OCI-LY7 (cell line): Measurements from ENCODE around the gene STMN3.

Experiments
- EZH2phosphoT487 ChIP-seq: fragments of 200-600 bp; sonication (generic); IDR thresholded peaks from 2 replicates; pipeline ENCODE4 v1.6.1; 2018; ENCODE audit warnings: low read depth, borderline replicate concordance, mild to moderate bottlenecking, mixed run types, antibody characterized with exemption, low read length, moderate library complexity, mixed read lengths
- TF ChIP-seq, protein P1 (sequence below): fragments of 200-600 bp; sonication (generic); conservative IDR thresholded peaks from 2 replicates; pipeline ENCODE4 v1.5.1; 2014; ENCODE audit warnings: mild to moderate bottlenecking, antibody characterized with exemption, low read length, moderate library complexity, mixed read lengths

DNA sequence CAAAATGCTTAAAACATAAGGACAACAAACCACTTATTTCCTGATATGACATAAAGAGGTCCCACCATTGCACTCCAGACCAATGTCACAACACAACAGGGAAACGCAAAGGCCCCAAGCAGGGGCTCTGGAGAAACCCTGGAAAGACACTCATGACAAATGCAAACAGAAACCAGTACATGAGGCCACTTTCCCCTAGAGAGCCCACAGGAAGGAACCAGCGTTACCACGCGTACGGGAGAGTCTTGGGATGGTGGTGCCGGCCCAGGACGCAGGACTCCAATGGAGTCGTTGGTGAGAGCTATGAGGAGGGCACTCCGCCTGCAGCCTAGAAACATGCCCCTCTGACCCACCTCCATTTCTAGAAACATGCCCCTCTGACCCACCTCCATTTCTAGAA, 46.5 kb downstream of the STMN3 start:
- TF ChIP-seq, protein P1, sequence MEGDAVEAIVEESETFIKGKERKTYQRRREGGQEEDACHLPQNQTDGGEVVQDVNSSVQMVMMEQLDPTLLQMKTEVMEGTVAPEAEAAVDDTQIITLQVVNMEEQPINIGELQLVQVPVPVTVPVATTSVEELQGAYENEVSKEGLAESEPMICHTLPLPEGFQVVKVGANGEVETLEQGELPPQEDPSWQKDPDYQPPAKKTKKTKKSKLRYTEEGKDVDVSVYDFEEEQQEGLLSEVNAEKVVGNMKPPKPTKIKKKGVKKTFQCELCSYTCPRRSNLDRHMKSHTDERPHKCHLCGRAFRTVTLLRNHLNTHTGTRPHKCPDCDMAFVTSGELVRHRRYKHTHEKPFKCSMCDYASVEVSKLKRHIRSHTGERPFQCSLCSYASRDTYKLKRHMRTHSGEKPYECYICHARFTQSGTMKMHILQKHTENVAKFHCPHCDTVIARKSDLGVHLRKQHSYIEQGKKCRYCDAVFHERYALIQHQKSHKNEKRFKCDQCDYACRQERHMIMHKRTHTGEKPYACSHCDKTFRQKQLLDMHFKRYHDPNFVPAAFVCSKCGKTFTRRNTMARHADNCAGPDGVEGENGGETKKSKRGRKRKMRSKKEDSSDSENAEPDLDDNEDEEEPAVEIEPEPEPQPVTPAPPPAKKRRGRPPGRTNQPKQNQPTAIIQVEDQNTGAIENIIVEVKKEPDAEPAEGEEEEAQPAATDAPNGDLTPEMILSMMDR: no peak
- no peak for TF ChIP-seq EZH2phosphoT487
